H1 (cell line): Measurements from ENCODE around the gene DPF3. TPM values are rescaled to one million over a fixed set of nuclear protein-coding genes. Genes with fewer than 3 reads are reported as not detected.

Experiments
- ATF3 ChIP-seq: IDR thresholded peaks from 2 replicates; pipeline ENCODE4 v1.6.1; 2011; ENCODE audit warnings: low read depth, mild to moderate bottlenecking, low read length; ENCODE audit not compliant: insufficient read depth
- CHD1 ChIP-seq: IDR thresholded peaks from 2 replicates; pipeline ENCODE4 v1.6.1; 2012; ENCODE audit warnings: low read depth, low read length, improper control_type of control experiment
- polyA plus RNA-seq, 7 experiments: library from polyadenylated mRNA; depleted of rRNA in 3 of 7; stranded (reverse) in 5 of 7; unstranded in 2 of 7; fragments of >200 nt in 5 of 7; fragments of 200-250 nt in 2 of 7; gene quantifications; 1 replicate in 5 of 7; 2 replicates in 1 of 7; 4 replicates in 1 of 7; pipeline versions ENCODE4 v1.2.1 to v1.2.3, GENCODE V29; 2011 to 2013; ENCODE audit warnings: missing spikeins in 2 of 7, mixed read lengths in 2 of 7
- total RNA-seq: library from RNA; stranded (reverse); fragmentation: NEBNext Ultra II Directional; extraction: Animal tissue kit (Norgen Biotek cat#: 25700); gene quantifications from 2 replicates; pipeline ENCODE4 v1.2.1, GENCODE V29; 2021

DPF3 gene
- total and polyA plus RNA-seq, 2 of the 8 experiments (the other 6 are each of a cell fraction or from before 2014, with no cell fraction given) = 0.19 TPM; not detected in 1

DNA sequence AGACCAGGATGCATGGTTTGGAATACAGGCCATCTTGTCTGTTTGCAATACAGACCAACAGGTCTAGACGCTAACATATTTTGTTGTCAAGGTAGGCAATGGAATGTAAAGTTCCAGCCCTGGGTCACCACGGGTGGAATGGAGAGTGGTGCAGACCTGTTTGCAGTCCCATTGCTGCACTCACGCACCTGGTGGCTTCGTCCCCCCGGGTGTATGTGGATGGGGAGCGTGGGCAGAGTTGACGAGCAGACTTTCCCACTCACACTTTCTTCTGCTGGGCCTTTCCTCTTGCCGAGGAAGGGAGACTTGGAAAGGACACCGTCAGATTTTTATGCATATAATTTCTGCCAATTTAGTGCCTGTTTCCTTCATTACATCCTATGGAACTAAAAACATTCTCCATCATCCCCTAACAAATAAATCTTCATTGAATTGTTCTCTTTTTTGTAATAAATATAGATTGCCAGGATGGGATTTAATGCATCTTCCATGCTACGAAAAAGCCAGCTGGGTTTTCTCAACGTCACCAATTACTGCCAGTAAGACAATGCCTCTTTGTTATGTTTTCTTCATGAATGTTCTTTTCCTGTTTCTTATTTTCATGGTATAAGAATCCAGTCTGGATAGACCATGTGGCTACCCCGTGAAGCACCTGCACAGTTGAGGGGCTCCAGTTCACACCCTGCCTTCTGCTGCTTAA is 47.5 kb upstream of the DPF3 start (continued):
- TF ChIP-seq ATF3 = no peak
- TF ChIP-seq CHD1 = no peak
